OCI-LY7 (cell line): ENCODE results near the gene FEZ2.

Experiments
- EZH2phosphoT487 ChIP-seq: fragments of 200-600 bp; sonication (generic); IDR thresholded peaks from 2 replicates; pipeline ENCODE4 v1.6.1; 2018; ENCODE audit warnings: low read depth, borderline replicate concordance, mild to moderate bottlenecking, mixed run types, antibody characterized with exemption, low read length, moderate library complexity, mixed read lengths
- TF ChIP-seq, protein P1 (sequence below): fragments of 200-600 bp; sonication (generic); conservative IDR thresholded peaks from 2 replicates; pipeline ENCODE4 v1.5.1; 2014; ENCODE audit warnings: mild to moderate bottlenecking, antibody characterized with exemption, low read length, moderate library complexity, mixed read lengths

DNA sequence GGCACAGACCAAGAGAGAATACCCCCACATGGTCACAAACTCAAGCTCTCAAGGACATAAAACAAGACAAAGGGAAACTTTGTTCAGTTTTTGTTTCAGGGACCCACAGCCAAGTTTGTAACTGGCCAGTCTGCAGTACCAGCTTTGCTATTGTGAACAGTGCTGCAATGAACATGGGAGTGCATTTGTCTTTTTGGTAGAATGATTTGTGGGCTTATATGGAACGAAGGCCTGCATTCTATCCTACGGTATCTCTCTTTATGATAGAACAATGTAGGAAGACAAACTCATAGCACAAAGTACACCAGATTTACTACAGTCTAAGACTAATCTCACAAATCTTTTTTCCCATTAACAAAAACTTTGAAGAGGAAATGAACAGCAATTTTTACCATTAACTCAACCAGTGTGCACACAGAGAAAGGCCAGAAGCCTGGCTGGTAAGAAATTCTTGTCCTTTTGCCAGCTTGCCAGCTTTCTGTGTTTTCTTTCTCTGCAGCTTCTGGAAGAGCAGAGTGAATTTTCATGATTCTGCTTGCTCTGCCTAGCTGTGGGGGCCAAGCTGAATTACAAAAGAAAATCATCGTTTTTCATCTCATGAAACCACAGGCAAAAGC is 37.1 kb upstream of the FEZ2 start:
- TF ChIP-seq, protein P1, sequence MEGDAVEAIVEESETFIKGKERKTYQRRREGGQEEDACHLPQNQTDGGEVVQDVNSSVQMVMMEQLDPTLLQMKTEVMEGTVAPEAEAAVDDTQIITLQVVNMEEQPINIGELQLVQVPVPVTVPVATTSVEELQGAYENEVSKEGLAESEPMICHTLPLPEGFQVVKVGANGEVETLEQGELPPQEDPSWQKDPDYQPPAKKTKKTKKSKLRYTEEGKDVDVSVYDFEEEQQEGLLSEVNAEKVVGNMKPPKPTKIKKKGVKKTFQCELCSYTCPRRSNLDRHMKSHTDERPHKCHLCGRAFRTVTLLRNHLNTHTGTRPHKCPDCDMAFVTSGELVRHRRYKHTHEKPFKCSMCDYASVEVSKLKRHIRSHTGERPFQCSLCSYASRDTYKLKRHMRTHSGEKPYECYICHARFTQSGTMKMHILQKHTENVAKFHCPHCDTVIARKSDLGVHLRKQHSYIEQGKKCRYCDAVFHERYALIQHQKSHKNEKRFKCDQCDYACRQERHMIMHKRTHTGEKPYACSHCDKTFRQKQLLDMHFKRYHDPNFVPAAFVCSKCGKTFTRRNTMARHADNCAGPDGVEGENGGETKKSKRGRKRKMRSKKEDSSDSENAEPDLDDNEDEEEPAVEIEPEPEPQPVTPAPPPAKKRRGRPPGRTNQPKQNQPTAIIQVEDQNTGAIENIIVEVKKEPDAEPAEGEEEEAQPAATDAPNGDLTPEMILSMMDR, result no peak
- no peak for TF ChIP-seq EZH2phosphoT487
